SIG-M5 (cell line): ENCODE results near the gene IFFO2.

Experiments used
- DNase-seq: peaks from one replicate; lab custom pipeline; 2025; lab: John Stamatoyannopoulos, UW

Gene IFFO2

GRCh38 chr1:18936814-18937481 lies 19.5 kb downstream of the IFFO2 start:
- no peak for DNase-seq

- no peak for DNase-seq
Measured at GRCh38 chr1:18936471-18936813, 20.0 kb downstream of the IFFO2 start.

GRCh38 chr1:18934205-18935000 lies 22.1 kb downstream of the IFFO2 start:
- no peak for DNase-seq

GRCh38 chr1:18932879-18933278 lies 23.6 kb downstream of the IFFO2 start:
- DNase-seq = no peak

GRCh38 chr1:18932387-18932786 lies 24.1 kb downstream of the IFFO2 start:
- DNase-seq = no peak

- DNase-seq = no peak
Measured at GRCh38 chr1:18931730-18932129, 24.7 kb downstream of the IFFO2 start.

GRCh38 chr1:18929686-18930085 lies 26.8 kb downstream of the IFFO2 start:
- DNase-seq = no peak

GRCh38 chr1:18928985-18929384 lies 27.5 kb downstream of the IFFO2 start:
- DNase-seq = no peak

GRCh38 chr1:18928406-18928805 lies 28.1 kb downstream of the IFFO2 start:
- DNase-seq = no peak

- DNase-seq = no peak
Measured at GRCh38 chr1:18927654-18928272, 28.7 kb downstream of the IFFO2 start.

GRCh38 chr1:18927082-18927653 lies 29.3 kb downstream of the IFFO2 start:
- no peak for DNase-seq

GRCh38 chr1:18926315-18927081 lies 30.0 kb downstream of the IFFO2 start:
- DNase-seq = peak; percentile 57

GRCh38 chr1:18925279-18925678 lies 31.2 kb downstream of the IFFO2 start:
- no peak for DNase-seq

GRCh38 chr1:18924221-18924691 lies 32.2 kb downstream of the IFFO2 start:
- no peak for DNase-seq

- DNase-seq = no peak
Measured at GRCh38 chr1:18923756-18924211, 32.7 kb downstream of the IFFO2 start.

- DNase-seq = no peak
Measured at GRCh38 chr1:18922848-18923755, 33.4 kb downstream of the IFFO2 start.

- no peak for DNase-seq
Measured at GRCh38 chr1:18922319-18922726, 34.2 kb downstream of the IFFO2 start.

GRCh38 chr1:18921516-18922251 lies 34.8 kb downstream of the IFFO2 start:
- DNase-seq = no peak

- no peak for DNase-seq
Measured at GRCh38 chr1:18920931-18921330, 35.5 kb downstream of the IFFO2 start.

- DNase-seq = no peak
Measured at GRCh38 chr1:18919956-18920355, 36.5 kb downstream of the IFFO2 start.
